Endothelial cell of umbilical vein (primary cell): ENCODE data around the gene RASSF3.
"Not testable (repeated sequence)": the region's sequence is repeated elsewhere in the genome, so short reads cannot be mapped to it uniquely, and the experiment has no call there.

Source experiments
- EZH2 ChIP-seq: IDR thresholded peaks from 2 replicates; pipeline ENCODE4 v1.6.1; 2012; ENCODE audit warnings: borderline replicate concordance, low read depth, mild to moderate bottlenecking, moderate library complexity, low read length, inconsistent platforms; ENCODE audit not compliant: severe bottlenecking
- FOS ChIP-seq: IDR thresholded peaks from 2 replicates; pipeline ENCODE4 v1.6.1; 2011; ENCODE audit warnings: mild to moderate bottlenecking, low read length, moderate library complexity, borderline replicate concordance; ENCODE audit not compliant: insufficient read depth
- POLR2A ChIP-seq: IDR thresholded peaks from 2 replicates; pipeline ENCODE4 v1.6.1; 2012; ENCODE audit warnings: low read depth, mild to moderate bottlenecking, control low read depth, low read length
- POLR2AphosphoS5 ChIP-seq: IDR thresholded peaks from 2 replicates; pipeline ENCODE4 v1.6.1; 2012; ENCODE audit warnings: low read depth, mild to moderate bottlenecking, control low read depth, low read length, moderate library complexity; ENCODE audit not compliant: insufficient read depth
- TF ChIP-seq, protein P1 (sequence below), 2 donors: IDR thresholded peaks; 1 replicate in 1 of 2; 2 replicates in 1 of 2; pipeline ENCODE4 v1.5.1; 2011; ENCODE audit warnings: low read length in 2 of 2, mild to moderate bottlenecking in 2 of 2, moderate library complexity in 2 of 2, control low read depth in 1 of 2, inconsistent platforms in 1 of 2, low read depth in 1 of 2; ENCODE audit not compliant: insufficient read depth in 1 of 2; ENCODE audit errors: extremely low read depth in 1 of 2

DNA sequence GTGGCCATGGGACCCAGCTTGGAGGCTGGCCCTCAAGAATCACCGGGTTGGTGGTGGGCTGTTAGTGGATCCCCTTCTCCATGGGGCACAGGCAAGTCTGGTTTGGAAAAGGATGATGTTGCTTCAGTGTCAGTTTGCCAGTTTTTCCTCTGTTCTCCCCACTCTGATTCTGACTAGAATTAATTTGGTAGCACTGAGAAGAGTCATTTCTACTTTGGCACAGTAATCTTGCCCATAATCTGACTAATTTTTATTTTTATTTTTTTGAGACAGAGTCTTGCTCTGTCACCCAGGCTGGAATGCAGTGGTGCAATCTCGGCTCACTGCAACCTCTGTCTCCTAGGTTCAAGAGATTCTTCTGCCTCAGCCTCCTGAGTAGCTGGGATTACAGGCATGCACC is 43.6 kb downstream of the RASSF3 start:
- TF ChIP-seq, protein P1, sequence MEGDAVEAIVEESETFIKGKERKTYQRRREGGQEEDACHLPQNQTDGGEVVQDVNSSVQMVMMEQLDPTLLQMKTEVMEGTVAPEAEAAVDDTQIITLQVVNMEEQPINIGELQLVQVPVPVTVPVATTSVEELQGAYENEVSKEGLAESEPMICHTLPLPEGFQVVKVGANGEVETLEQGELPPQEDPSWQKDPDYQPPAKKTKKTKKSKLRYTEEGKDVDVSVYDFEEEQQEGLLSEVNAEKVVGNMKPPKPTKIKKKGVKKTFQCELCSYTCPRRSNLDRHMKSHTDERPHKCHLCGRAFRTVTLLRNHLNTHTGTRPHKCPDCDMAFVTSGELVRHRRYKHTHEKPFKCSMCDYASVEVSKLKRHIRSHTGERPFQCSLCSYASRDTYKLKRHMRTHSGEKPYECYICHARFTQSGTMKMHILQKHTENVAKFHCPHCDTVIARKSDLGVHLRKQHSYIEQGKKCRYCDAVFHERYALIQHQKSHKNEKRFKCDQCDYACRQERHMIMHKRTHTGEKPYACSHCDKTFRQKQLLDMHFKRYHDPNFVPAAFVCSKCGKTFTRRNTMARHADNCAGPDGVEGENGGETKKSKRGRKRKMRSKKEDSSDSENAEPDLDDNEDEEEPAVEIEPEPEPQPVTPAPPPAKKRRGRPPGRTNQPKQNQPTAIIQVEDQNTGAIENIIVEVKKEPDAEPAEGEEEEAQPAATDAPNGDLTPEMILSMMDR (IDR thresholded peaks at IDR 0.05; ENCODE audit: extremely low read depth in 1 of 2, insufficient read depth in 1 of 2, low read depth in 1 of 2, low read length in 2 of 2), result not testable (repeated sequence)
- not testable (repeated sequence) for TF ChIP-seq POLR2A, EZH2, POLR2AphosphoS5, FOS
